Tibial nerve (tissue), 3 donors: ENCODE results near the gene MRPS9.

Experiments used
- CTCF ChIP-seq, 5 experiments: fragments of 200-600 bp in 3 of 5; fragments of 450-650 bp in 2 of 5; sonication (generic) in 3 of 5; IDR thresholded peaks; one replicate each; pipeline ENCODE4 v1.5.1; 2016 to 2019; ENCODE audit warnings: antibody characterized with exemption in 5 of 5, mild to moderate bottlenecking in 3 of 5, moderate library complexity in 2 of 5
- POLR2A ChIP-seq, 2 donors: fragments of 450-650 bp; IDR thresholded peaks; one replicate each; pipeline ENCODE4 v1.6.1; 2017; ENCODE audit warnings: antibody characterized with exemption in 2 of 2, mild to moderate bottlenecking in 2 of 2, moderate library complexity in 2 of 2

GRCh38 chr2:105057005-105057404, 19.1 kb downstream of the MRPS9 start:
- no peak for TF ChIP-seq CTCF (IDR thresholded peaks at IDR 0.05)
- no peak for TF ChIP-seq POLR2A (IDR thresholded peaks at IDR 0.05)
